Activated CD4-positive, alpha-beta T cell treated with anti-CD3 and anti-CD28 coated beads for 48 hours (primary cell): ENCODE data around the gene HOXA5.

Experiments
- DNase-seq: peaks from one replicate; pipeline ENCODE4 v3.0.0-alpha.2; 2020

Gene HOXA5

DNA sequence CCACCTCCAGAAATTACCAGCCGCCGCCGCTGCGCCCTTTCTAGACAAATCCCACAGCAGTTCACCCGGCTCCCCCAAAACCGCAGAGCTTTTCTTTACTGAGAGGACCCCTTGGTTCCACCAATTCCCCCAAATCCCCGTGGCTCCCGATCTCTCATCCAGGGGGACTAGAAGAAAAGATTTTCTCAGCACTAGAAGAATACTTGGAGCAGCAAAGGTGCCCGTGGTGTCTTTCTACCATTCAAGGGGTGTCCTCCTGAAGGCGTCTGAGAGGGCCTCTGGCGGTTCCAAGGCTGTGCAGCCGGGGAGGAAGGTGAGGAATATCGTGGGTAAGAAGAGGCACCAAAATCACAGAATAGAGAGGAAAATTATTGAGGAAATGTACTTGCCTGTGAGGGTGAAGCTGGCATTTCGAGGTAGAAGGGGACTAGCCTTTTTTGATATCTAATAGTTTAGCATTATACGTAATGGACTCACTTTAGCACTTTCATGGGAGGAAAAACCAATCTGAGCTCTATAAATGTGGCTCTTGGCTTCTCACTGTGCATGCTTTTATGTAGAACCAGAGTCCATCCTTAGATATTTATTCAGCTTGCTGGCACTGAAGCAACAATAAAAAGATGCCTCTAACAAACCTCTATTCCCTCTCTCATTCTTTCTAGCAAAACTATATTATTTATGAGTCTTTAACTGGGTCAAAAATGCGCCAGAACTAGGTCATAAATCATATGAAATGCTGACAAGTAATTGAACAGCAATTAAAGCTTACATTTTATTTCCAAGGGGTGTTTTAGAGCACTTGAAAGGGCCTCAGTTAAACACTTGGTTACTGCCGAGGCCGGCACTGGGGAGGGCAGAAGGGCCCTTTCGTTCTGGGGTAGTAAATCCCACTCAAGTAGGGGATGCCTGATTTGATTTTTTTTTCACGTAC lies 27.2 kb downstream of the HOXA5 start:
- DNase-seq, result no peak

DNA sequence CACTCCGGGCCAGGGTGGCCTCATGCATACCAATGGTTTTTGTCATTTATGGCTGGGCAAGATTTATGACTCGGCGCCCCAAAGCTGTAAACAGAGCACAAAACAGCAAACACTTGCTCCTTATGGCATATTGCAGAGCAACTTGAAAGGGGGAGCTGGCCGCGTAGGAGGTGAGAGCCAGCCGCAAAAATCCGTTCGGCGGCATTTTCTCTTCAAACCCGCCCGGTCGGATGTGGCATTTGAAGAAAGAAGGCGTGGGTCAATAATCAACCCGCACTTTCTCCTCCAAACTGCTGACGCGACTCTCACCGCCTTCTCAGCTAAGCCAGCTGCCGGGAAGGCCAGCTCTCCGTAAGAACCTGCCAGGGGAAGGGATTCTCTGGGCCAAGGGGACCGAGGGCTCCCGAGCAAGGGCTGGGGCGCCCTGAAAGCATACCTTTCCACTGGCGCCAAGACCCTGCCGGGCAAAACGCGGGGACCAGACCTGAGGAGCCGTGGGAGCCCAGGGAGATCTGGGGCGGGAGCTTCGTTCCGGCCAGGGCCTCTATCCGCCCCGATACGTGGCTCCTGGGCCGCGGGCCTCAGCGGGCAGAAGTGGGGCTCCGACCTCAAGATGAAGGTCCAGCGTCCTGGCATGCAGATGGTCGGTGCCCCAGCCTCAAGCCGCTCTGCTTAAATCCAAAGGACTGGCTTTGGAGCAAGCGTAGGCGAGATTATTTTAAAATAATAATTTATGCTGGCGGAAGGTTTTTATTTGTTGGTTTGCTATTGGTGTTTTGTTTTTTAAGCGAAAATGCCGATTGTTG lies 28.1 kb downstream of the HOXA5 start:
- DNase-seq, result no peak

- no peak for DNase-seq
Measured at GRCh38 chr7:27114881-27115220, 28.6 kb downstream of the HOXA5 start.

DNA sequence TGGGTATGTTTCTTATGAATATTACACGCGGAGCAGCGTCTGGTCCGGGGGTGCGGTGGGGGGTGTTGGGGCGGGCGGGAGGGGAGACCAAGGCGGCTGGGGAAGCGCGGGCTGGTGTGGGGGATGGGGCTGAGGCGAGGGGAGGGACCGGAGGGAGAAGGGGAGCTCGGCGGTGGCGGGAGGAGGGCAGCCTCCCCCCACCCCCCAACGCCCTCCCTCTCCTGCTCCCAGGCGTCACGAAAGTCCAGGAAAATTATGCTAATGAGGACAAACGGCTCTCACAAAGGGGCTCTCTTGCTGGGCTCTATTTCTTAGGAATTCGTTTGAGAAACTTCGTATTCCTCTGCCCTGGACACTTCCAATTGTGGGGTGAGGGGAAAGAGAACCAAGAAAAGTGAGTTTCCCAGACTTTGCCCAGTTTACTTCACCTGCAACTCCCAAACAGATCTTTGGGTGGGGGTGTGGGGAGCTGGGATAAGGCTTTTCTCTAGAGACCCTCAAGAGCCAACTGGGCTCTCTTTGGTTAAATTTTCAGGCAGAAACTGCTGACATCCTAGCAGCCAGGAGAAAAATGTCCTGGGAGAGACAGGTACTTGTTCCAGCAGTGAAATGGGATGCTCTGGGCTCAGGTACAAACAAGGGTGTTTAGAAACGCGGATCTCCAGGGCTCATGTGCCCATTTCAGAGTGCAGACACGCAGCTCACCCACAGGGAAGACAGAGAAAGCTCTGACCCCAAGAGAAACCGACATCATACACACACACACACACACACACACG lies 29.3 kb downstream of the HOXA5 start:
- no peak for DNase-seq

DNA sequence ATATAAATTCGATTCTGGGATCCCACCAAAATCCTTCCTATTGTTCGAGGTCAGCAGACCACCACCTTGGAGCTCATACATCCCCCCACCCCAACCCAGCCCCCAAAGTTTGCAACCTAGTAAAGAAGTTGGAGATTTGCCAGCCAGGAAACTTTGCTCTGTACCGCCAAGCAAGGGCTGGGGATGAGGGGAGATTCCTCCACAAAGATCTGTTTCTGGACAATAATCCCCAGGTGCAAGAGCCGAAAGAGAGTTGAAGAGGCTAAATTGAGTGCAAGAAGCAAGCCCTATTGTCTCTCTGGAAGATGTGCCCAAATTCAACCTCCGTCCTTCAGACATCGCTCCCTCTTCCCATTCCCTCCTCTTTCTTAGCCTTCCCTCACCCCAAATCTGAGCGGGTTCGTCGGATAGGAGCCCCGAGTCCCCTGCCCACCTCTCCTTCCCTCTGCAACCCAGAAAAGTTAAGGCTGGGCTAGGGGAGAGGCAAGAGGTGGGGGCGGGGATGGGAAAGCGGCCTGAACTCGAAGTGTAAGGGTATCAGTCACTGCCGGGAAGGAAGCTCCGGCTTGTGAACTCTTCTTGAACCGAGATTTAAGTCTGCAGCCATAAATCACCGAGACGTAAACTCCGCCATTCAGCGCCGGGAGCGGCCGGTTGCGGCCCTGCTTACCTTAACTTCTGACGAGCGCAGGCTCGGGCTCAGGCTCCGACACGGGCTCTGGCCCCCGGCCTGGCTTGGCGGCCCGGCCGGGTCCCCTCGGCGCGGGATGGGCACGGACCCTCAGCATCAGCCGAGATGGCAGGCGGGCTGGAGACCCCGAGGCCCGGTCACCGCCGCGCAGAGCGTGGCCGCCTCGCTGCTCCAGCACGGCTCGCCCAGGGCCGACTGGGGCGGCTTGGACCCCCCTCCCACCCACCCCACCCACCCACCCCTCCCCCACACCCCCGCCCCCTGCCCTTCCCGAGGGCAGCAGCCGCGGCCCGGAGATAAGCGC lies 30.2 kb downstream of the HOXA5 start:
- DNase-seq, result no peak

GRCh38 chr7:27112361-27112760 lies 31.1 kb downstream of the HOXA5 start:
- no peak for DNase-seq

DNA sequence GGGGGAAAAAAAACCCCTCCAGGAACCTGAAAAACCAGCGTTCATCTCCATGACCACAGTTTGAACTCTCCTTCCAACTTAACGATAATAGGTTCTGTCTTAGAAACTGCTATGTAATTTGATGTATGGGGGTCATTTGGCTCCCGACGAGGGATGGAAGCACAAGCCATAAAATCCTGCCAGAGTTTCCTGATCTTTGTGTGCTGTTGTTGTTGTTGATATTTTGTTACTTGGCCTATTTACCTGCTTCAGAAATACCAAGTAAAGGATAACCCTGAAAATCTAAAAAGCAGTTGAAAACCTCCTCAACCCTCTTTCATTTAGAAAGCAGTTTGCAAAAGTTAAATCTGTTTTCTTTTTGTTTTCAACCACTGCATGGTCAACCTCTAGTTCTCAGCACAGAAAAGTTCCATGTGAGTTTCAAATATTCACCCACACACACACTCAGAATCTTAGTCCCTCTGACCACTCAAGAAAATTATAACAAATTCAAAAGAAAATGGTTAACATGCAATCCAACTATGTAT lies 31.7 kb downstream of the HOXA5 start:
- DNase-seq, result no peak

- DNase-seq, result no peak
Measured at GRCh38 chr7:27111042-27111750, 32.3 kb downstream of the HOXA5 start.

DNA sequence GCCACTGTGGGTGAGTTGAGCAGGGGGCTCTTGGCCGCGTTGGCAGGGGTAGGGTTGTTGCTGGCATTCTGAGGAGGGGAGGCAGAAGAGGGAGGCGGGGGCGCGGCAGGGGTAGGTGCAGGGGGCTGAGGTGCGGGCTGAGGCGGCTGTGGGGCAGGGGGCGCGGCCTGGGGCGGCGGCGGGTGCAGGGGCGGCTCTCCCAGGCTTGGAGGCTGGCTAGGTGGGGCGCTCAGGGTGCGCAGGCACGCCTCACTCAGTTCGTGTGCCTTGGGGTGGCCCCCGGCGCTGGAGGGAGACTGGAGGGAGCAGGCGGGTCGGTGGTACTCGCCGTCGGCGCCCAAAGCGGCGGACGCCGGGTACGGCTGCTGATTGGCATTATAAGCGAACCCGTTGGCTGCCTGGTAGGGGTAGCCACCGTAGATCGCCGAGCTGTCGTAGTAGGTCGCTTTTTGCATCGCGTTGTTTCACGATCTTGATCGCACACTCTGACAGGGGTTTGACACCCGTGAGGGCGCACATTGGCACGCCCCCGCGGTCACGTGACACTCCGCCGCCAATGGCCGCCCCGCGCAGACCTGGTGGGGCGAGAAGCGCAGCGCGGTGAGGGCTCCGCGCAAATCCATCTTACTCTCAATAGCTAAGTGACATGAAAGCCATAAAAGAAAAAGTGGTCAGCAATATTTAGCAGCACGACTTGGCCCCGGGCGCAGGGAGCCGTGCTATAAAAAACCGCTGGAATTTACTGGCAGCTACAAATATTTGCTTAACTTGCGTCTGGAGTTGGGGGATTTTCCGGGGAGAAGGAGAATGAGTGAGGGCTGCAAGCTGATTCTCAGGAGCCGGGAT lies 33.1 kb downstream of the HOXA5 start:
- DNase-seq, result no peak

- no peak for DNase-seq
Measured at GRCh38 chr7:27109466-27110185, 33.9 kb downstream of the HOXA5 start.

DNA sequence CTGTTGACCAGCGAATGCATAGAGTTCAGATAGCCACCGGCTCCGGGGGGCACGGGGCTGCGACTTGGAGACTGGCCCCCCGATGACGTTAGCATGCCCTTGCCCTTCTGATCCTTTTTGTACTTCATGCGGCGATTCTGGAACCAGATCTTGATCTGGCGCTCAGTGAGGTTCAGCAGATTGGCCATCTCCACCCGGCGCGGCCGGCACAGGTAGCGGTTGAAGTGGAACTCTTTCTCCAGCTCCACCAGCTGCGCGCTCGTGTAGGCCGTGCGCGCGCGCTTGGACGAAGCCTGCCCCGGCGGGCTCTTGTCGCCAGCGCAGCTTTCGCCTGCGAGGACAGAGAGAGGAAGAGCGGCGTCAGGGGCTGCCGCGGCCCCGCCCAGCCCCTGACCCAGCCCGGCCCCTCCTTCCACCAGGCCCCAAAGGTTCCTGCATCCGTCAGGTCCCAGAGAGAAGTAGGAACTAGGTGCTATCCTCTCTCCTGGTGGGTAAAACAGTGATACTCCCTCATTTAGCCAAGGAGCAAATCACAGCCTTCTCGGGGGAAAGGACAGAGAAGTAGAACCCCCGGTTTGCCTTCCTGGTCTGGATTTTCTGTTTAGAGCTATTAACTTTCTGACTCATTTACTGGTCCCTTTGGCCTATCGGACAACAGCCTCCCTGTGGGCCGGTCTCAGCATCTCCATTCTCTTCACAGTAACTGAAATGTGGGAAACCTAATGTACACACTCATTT lies 34.9 kb downstream of the HOXA5 start:
- DNase-seq, result no peak

GRCh38 chr7:27107391-27108381 lies 35.8 kb downstream of the HOXA5 start:
- no peak for DNase-seq

DNA sequence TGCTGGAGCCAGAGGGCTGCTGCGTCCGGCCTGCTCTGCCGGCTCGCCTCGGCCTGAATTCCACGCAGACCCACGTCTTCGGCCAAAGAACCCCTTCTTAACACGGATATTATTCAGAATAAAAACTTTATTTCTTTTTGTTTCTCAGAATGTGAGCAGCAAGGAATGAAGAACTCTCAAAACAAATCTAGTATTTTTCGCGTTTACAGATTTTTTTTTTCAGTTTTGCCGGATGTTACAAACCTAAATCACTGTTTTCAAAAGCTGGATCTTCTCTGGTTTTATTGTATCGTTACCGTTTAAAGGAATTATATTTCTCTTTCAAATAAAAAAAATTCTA lies 36.6 kb downstream of the HOXA5 start:
- no peak for DNase-seq

DNA sequence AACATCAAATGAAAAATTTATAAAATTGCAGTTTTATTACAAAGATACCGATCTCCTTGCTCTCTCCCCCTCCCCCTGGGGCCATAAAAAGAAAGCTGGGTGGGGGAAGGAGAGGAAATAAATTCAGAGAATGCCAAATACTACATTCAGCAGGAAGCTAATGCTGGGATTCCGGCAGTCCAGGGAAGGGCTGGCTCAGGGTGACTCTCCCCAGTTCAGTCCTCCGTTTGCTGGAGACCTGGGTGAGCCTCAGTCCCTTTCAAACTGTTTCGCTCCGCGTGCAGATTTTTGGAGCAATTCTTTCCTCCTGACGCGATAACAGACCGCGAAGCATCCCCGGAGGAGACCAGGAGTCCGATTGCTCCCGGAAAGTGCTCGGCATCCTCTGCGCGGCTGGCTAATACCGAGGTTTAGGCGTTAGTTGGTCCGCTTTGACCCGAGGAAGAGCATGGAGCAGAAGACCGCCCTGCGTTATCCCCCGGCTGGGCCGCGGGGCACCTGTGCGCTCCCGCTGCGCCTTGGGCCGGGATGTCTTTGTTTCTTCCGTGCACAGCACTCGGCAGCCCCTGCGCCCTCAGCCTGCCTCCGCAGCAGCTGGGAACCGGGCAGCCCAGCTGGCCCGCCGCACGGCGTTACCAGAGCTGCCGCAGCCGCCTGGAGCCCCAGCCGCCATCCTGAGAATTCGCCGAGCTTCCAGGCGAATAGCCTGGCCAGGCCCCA lies 37.1 kb downstream of the HOXA5 start:
- no peak for DNase-seq

DNA sequence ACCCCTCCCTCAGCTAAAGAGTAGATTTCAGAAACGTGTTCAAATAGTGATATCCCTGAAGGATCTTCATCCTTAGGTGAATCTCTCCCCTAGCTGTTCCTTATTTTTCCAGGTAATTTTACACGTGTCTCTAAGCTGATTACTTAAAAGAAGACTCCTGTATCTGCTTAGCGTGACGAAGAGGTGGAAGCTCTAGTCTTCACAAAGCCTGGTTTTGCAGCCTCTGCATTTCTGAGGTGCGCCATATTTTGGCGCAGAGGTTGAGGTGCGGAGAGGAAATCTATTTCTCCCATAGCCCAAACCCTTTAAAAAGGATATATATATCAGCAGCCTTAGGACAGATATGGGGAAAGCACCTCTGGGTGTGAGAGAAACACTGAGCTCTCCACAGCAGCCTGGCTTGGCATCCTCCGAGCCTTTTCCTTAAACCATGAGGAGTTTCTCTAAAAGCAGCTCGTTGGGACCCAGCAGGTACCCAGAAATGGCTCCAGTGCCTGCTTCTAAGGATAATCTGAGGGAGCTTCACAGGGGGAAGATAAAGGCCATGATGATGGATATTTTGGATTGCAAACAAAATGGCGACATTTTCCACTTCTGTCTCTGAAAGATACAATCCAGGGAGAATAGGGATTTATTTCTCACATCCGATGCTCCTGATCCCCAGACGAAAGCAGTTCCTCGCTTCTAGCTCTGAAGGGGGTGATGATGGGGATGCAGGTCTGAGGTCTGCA lies 38.0 kb downstream of the HOXA5 start:
- no peak for DNase-seq
